Activated CD4-positive, alpha-beta memory T cell treated with anti-CD3 and anti-CD28 coated beads for 36 hours (primary cell): ENCODE measurements around the gene ZNRD2. TPM values are rescaled to one million over a fixed set of nuclear protein-coding genes. Genes with fewer than 3 reads are reported as not detected.
A peak's percentile ranks its signal among the peaks of the same experiment; 100 is the strongest.

Source experiments
- CTCF ChIA-PET: fragments of 350-600 bp; sonication (Branson Sonifier 250); formaldehyde crosslinking; loops from one replicate; lab custom pipeline; 2021; ENCODE audit warnings: antibody characterized with exemption, inconsistent platforms; lab: Charles Lee
- POLR2A ChIA-PET: fragments of 350-600 bp; sonication (Branson Sonifier 250); formaldehyde crosslinking; loops from one replicate; lab custom pipeline; 2021; ENCODE audit warnings: antibody characterized with exemption; lab: Charles Lee
- DNase-seq: peaks from one replicate; pipeline ENCODE4 v3.0.0-alpha.2; 2020
- H3K27ac Mint-ChIP-seq: one replicate; pipeline ENCODE4 v1.8.0; 2021; ENCODE audit warnings: mixed read lengths
- H3K27me3 Mint-ChIP-seq: one replicate; pipeline ENCODE4 v1.8.0; 2021; ENCODE audit warnings: mixed read lengths
- H3K36me3 Mint-ChIP-seq: one replicate; pipeline ENCODE4 v1.8.0; 2021; ENCODE audit warnings: mixed read lengths
- H3K4me1 Mint-ChIP-seq: one replicate; pipeline ENCODE4 v1.8.0; 2021; ENCODE audit warnings: low read depth, mixed read lengths
- H3K4me3 Mint-ChIP-seq: one replicate; pipeline ENCODE4 v1.8.0; 2021; ENCODE audit warnings: mild to moderate bottlenecking, mixed read lengths
- H3K9me3 Mint-ChIP-seq: one replicate; pipeline ENCODE4 v1.8.0; 2021; ENCODE audit warnings: mixed read lengths
- intact Hi-C: fragments of 100-400 bp; cut with micrococcal nuclease; formaldehyde crosslinking; loops from one replicate; pipeline ENCODE4 v1.15.1; 2023
- total RNA-seq, 2 experiments: library from RNA; stranded (reverse); gene quantifications; one replicate each; pipeline ENCODE4 v1.2.3, GENCODE V29; 2021

Gene ZNRD2
- total RNA-seq, 2 experiments from 2014 or later: 48.1 to 51.1 TPM

GRCh38 chr11:65574811-65575567 is 4.7 kb downstream of the ZNRD2 start:
- peak overlapping the region; percentile 90 for H3K4me3 Mint-ChIP-seq
- no peaks in the 10 kb centered on the region for H3K27me3 Mint-ChIP-seq
- ChIA-PET POLR2A (interaction anchor here (0.7 to 3.7 kb wide), 12 partner anchors 9 to 156 kb away, joined by 3 to 68 read pairs (median 4); partner anchors contain the start of genes KCNK7, MAP3K11, NEAT1 and PCNX3), CTCF (interaction anchor here (0.9 to 8.9 kb wide), 5 partner anchors 12 to 285 kb away, joined by 3 to 176 read pairs (median 4); partner anchors contain the start of gene MUS81)
- intact Hi-C loops: loop anchor here (1.0 to 5.0 kb wide), 8 partner anchors 13 to 284 kb away; partner anchors contain the start of genes CFL1, PCNX3, SIPA1 and SLC25A45
- H3K9me3 Mint-ChIP-seq: no peaks in the 10 kb centered on the region
- H3K4me1 Mint-ChIP-seq: peaks cover 50% of the 10 kb centered on the region
- H3K27ac Mint-ChIP-seq: peak overlapping the region; percentile 93
- no peak for DNase-seq
- peaks cover 40% of the 10 kb centered on the region for H3K36me3 Mint-ChIP-seq

GRCh38 chr11:65575568-65576231 is 5.4 kb downstream of the ZNRD2 start, which contains the start of gene EHBP1L1:
TSS of gene EHBP1L1 (plus strand) at chr11:65576053. CDS start at chr11:65576303, 250 bp downstream.
- Mint-ChIP-seq H3K27ac (peak within 1 kb of the TSS; percentile 93), H3K4me3 (peak within 1 kb of the TSS; percentile 90), H3K36me3 (peaks cover 41% of the 10 kb centered on the region), H3K9me3 (no peaks in the 10 kb centered on the region), H3K27me3 (no peaks in the 10 kb centered on the region), H3K4me1 (peaks cover 47% of the 10 kb centered on the region)
- DNase-seq: peak; percentile 87
- ChIA-PET POLR2A (interaction anchor here (0.7 to 3.7 kb wide), 13 partner anchors 8 to 157 kb away, joined by 3 to 68 read pairs (median 5); partner anchors contain the start of genes KCNK7, MAP3K11, NEAT1 and PCNX3), CTCF (interaction anchor here (0.5 to 8.9 kb wide), 6 partner anchors 13 to 284 kb away, joined by 3 to 176 read pairs (median 4); partner anchors contain the start of gene MUS81)
- intact Hi-C loops: loop anchor here (1.0 to 2.0 kb wide), 4 partner anchors 40 to 283 kb away; partner anchors contain the start of genes CFL1, PCNX3 and SIPA1

GRCh38 chr11:65576232-65576866 is 6.1 kb downstream of the ZNRD2 start:
- DNase-seq: peak; percentile 17
- peaks cover 41% of the 10 kb centered on the region for H3K4me1 Mint-ChIP-seq
- no peaks in the 10 kb centered on the region for H3K27me3 Mint-ChIP-seq
- POLR2A ChIA-PET: interaction anchor here (1.0 to 3.7 kb wide), 12 partner anchors 11 to 157 kb away, joined by 3 to 68 read pairs (median 5); partner anchors contain the start of genes KCNK7, MAP3K11, PCNX3 and RELA
- H3K9me3 Mint-ChIP-seq: no peaks in the 10 kb centered on the region
- peaks cover 41% of the 10 kb centered on the region for H3K36me3 Mint-ChIP-seq
- H3K27ac Mint-ChIP-seq: peak overlapping the region; percentile 86
- peak overlapping the region; percentile 89 for H3K4me3 Mint-ChIP-seq
- CTCF ChIA-PET: interaction anchor here (6.6 to 8.9 kb wide), 2 partner anchors 14 to 32 kb away, joined by 126 to 176 read pairs; no protein-coding TSS in a partner anchor
- intact Hi-C loops: no loop called here

DNA sequence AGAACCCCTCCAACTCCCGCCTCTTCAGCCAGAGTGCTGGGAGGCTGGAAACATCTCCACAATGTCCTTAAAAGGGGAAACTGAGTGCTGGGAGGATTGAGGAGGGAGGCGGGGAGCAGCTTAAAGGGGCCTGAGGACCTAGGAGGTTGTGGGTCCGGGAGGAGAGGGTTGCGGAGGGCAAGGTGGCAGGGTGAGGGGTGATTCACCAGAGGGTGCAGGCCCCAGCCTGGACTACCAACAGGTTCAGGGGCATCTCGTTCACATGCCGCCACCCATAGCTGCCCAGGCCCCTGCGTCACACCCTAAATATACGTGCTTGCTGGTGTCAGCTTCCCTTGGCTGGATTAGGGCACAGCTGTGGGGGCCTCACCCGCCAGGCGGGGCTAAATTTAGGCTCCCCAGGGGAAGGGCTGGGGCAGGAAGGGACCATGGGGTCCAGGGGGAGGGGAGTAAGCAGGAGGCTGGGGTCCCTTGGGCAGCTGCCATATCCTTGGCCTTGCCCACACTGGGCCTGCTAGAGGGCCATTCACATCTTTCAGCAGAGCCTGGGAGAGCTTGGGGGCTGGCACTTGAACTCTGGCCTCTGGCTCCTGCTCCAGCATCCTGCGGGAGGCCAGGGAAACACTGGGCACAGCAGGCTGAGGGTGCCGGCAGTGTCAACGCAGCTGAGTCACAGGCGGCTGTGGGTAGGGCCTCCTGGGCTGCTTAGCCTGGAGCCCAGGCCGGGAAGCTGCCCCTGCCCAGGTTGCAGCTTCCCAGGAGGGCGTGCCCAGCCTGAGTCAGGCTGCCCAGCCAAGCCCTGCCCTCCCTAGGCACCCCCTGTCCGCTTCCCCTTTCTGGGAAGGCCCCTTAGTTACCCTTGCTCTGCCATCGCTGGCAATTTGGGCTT is 6.8 kb downstream of the ZNRD2 start:
- peak; percentile 69 for DNase-seq
- CTCF ChIA-PET: interaction anchor here (6.6 to 8.9 kb wide), 2 partner anchors 13 to 33 kb away, joined by 126 to 176 read pairs; no protein-coding TSS in a partner anchor
- POLR2A ChIA-PET: interaction anchor here (1.1 to 3.7 kb wide), 9 partner anchors 11 to 158 kb away, joined by 3 to 68 read pairs (median 5); partner anchors contain the start of genes KCNK7, MAP3K11, PCNX3 and RELA
- peak overlapping the region; percentile 86 for H3K27ac Mint-ChIP-seq
- no peaks in the 10 kb centered on the region for H3K27me3 Mint-ChIP-seq
- peak overlapping the region; percentile 89 for H3K4me3 Mint-ChIP-seq
- intact Hi-C loops: no loop called here
- H3K36me3 Mint-ChIP-seq: peaks cover 43% of the 10 kb centered on the region
- H3K4me1 Mint-ChIP-seq: peaks cover 33% of the 10 kb centered on the region
- H3K9me3 Mint-ChIP-seq: no peaks in the 10 kb centered on the region

GRCh38 chr11:65577756-65578109 is 7.5 kb downstream of the ZNRD2 start:
- Mint-ChIP-seq H3K4me1 (peaks cover 31% of the 10 kb centered on the region), H3K27me3 (no peaks in the 10 kb centered on the region)

GRCh38 chr11:65578134-65578533 is 7.9 kb downstream of the ZNRD2 start:
- Mint-ChIP-seq H3K4me1 (peaks cover 29% of the 10 kb centered on the region), H3K36me3 (peaks cover 46% of the 10 kb centered on the region), H3K27me3 (no peaks in the 10 kb centered on the region), H3K27ac (peak overlapping the region; percentile 64), H3K9me3 (no peaks in the 10 kb centered on the region), H3K4me3 (peak overlapping the region; percentile 89)
- POLR2A ChIA-PET: interaction anchor here (1.3 to 3.7 kb wide), 3 partner anchors 10 to 159 kb away, joined by 4 to 68 read pairs (median 10); no protein-coding TSS in a partner anchor
- DNase-seq: no peak
- intact Hi-C loops: no loop called here
- CTCF ChIA-PET: interaction anchor here (6.6 to 8.9 kb wide), 2 partner anchors 12 to 34 kb away, joined by 126 to 176 read pairs; no protein-coding TSS in a partner anchor

More at GRCh38 chr11:65577756-65578109, 7.5 kb downstream of the ZNRD2 start:
- H3K9me3 Mint-ChIP-seq: no peaks in the 10 kb centered on the region
- peak overlapping the region; percentile 54 for H3K27ac Mint-ChIP-seq
- DNase-seq: no peak
- intact Hi-C loops: no loop called here
- peak overlapping the region; percentile 89 for H3K4me3 Mint-ChIP-seq
- H3K36me3 Mint-ChIP-seq: peaks cover 46% of the 10 kb centered on the region
- POLR2A ChIA-PET: interaction anchor here (1.2 to 3.7 kb wide), 5 partner anchors 10 to 159 kb away, joined by 4 to 68 read pairs (median 10); partner anchors contain the start of genes KCNK7 and RELA
- CTCF ChIA-PET: interaction anchor here (6.6 to 8.9 kb wide), 2 partner anchors 12 to 34 kb away, joined by 126 to 176 read pairs; no protein-coding TSS in a partner anchor

DNA sequence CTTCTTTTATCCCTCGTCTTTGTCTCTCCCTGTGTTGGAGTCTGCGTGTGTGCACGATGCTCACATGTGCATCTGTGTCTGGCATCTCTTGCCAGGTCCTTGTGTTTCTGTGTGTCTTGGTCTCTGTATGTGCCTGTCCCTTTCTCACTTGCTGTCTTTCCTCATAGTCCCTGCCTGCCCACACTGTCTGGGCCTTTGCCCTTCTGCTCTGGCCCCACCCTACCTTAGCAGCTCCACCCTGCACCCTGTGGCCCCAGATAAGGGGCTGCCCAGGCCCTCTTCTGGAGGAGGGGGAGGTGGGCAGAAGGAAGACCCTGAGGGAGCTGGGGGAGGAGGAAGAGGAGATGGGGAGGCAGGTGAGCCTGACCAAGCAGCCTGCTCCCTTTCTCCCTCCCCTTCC is 8.4 kb downstream of the ZNRD2 start:
- peak overlapping the region; percentile 64 for H3K27ac Mint-ChIP-seq
- H3K4me1 Mint-ChIP-seq: peaks cover 24% of the 10 kb centered on the region
- CTCF ChIA-PET: interaction anchor here (6.6 kb wide), 1 partner anchor 11 kb away, joined by 126 read pairs; no protein-coding TSS in a partner anchor
- H3K9me3 Mint-ChIP-seq: no peaks in the 10 kb centered on the region
- intact Hi-C loops: no loop called here
- no peaks in the 10 kb centered on the region for H3K27me3 Mint-ChIP-seq
- peak overlapping the region; percentile 89 for H3K4me3 Mint-ChIP-seq
- DNase-seq: no peak
- H3K36me3 Mint-ChIP-seq: peaks cover 44% of the 10 kb centered on the region
- POLR2A ChIA-PET: no interaction called here

GRCh38 chr11:65579291-65579690 is 9.0 kb downstream of the ZNRD2 start:
- intact Hi-C loops: no loop called here
- Mint-ChIP-seq H3K36me3 (peaks cover 43% of the 10 kb centered on the region), H3K27ac (no peak overlapping the region), H3K27me3 (no peaks in the 10 kb centered on the region), H3K4me3 (no peak overlapping the region), H3K9me3 (no peaks in the 10 kb centered on the region), H3K4me1 (peaks cover 22% of the 10 kb centered on the region)
- ChIA-PET CTCF (interaction anchor here (6.6 kb wide), 1 partner anchor 11 kb away, joined by 126 read pairs; no protein-coding TSS in a partner anchor), POLR2A (no interaction called here)
- no peak for DNase-seq

GRCh38 chr11:65580031-65580692 is 9.9 kb downstream of the ZNRD2 start:
- no peak for DNase-seq
- peaks cover 18% of the 10 kb centered on the region for H3K4me1 Mint-ChIP-seq
- no peaks in the 10 kb centered on the region for H3K9me3 Mint-ChIP-seq
- intact Hi-C loops: no loop called here
- POLR2A ChIA-PET: no interaction called here
- H3K4me3 Mint-ChIP-seq: no peak overlapping the region
- peaks cover 46% of the 10 kb centered on the region for H3K36me3 Mint-ChIP-seq
- peak overlapping the region; percentile 28 for H3K27ac Mint-ChIP-seq
- CTCF ChIA-PET: interaction anchor here (6.6 kb wide), 1 partner anchor 10 kb away, joined by 126 read pairs; no protein-coding TSS in a partner anchor
- H3K27me3 Mint-ChIP-seq: no peaks in the 10 kb centered on the region

DNA sequence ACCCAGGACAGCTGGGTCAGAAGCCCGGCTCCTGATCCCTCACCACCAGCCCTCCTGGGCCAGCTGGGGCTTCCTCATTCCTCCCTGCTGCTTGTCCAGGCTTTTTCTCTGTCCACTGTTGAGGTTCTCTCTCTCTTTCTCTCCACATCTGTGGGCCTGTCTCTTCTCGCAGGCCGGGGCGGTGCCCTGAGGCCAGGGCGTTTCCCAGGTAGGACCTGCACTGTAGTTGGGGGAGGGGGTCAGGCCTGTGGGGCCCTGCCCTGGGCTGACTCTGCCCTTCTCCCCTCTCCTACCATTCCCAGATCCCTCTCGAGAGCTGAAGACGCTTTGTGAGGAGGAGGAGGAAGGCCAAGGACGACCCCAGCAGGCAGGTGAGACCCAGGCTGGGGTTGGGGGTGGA is 10.5 kb downstream of the ZNRD2 start:
- intact Hi-C loops: no loop called here
- no peak overlapping the region for H3K27ac Mint-ChIP-seq
- CTCF ChIA-PET: interaction anchor here (6.6 kb wide), 1 partner anchor 9 kb away, joined by 126 read pairs; no protein-coding TSS in a partner anchor
- peaks cover 13% of the 10 kb centered on the region for H3K4me1 Mint-ChIP-seq
- peaks cover 43% of the 10 kb centered on the region for H3K36me3 Mint-ChIP-seq
- DNase-seq: no peak
- no peaks in the 10 kb centered on the region for H3K9me3 Mint-ChIP-seq
- no peaks in the 10 kb centered on the region for H3K27me3 Mint-ChIP-seq
- H3K4me3 Mint-ChIP-seq: no peak overlapping the region
- POLR2A ChIA-PET: no interaction called here
